NOMO-1 treated with DMSO at 0.1 percent for 48 hours (cell line): ENCODE results near the gene MTF2.
A peak's percentile ranks its signal among the peaks of the same experiment; 100 is the strongest.

Source experiments
- DNase-seq: peaks from one replicate; lab custom pipeline; 2025; ENCODE audit not compliant: unreplicated experiment; lab: John Stamatoyannopoulos, UW

Gene MTF2

DNA sequence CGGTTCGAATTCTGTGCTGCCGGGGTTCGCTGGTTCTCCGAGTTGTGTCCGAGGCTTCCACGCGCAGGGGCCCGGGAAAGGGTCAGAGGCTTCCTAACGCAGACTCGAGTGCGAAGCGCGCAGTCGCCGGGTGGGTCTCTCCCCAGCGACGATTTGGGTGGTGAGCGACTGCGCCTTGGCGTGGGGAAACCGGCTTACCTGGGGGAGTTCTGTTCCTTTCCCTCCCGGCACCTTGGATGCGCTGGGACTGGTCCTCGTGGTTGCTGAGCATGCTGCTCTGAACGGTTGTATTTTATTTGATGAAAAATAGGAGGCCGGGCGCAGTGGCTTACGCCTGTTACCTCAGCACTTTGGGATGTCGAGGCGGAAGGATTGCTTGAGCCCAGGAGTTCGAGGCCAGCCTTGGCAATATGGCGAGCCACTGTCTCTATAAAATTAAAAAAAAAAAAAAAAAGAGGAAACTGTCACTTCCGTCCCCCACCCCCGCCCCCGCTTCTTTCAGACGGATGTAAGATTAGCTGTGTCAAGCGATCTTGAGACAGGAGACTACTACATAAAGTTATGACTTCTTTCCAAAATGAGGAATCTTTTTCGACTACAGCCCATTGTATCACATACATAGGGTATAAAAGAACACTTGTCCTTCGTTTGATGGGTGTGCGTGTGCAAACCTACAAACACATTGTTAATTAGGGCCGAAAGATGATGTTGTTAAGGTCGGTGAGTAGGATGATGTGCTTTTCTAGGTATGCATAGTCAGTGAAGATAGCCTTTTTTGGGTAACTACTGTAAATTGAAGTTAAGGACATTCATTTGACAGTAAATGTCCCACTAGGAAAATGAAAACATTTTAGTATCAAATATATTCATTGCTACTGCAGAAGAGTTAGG, 101.9 kb downstream of the MTF2 start, which contains the start of gene CCDC18:
CCDC18 (plus strand) TSS at position 2 of the 891 bp plus-strand sequence. CDS start 2,638 bp downstream, outside the sequence.
- peak; percentile 52 for DNase-seq

DNA sequence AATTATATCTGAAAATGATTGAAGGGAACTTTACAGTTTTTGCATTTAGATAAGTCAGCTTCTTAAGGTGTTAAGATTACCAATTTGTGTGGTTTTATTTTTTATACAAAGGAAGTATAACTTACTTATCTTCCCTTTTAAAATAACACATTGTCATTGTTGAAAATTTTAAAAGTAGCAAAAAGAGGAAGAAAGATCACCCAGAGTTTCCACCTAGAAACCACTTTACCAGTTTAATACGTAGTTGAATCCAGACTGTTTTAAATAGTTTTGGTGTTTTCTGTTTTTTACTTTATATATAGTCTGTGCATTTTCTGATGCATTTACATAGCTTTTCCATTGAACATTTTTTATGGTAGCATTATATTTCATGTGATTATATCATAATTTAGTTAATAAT, 107.6 kb downstream of the MTF2 start:
- peak; percentile 78 for DNase-seq
